ENCODE data around the gene GPR25. TPM values are rescaled to one million over a fixed set of nuclear protein-coding genes. Genes with fewer than 3 reads are reported as not detected.

GPR25 gene
- total RNA-seq, 1 donor from 2014 or later, result not detected

GRCh38 chr1:200906491-200906890 is 33.7 kb downstream of the GPR25 start:
- no peak for DNase-seq (ENCODE audit: low spot score)
- H3K36me3 Mint-ChIP-seq, result peaks cover 39% of the 10 kb centered on the region

DNA sequence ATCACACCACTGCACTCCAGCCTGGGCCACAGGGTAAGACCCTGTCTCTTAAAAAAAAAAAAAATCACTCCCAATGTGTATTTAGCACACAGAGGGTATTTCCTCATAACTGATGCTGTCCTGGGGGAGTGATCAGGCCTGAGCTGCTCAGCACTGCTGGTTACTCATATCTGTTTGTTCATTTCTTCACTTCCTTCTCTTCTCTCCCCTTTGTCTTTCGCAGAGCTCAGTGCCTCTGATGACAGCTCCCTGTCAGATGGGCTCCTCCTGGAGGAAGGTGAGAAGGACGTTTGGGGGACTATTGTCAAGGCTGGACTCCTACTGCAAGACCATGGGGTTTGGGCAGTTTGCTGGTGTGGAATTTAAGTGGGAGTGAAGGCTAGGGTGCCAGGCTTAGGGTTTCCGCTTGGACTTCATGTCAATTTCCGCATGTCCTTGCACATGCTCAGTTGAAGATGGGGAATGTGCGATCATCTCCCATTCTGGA is 34.9 kb downstream of the GPR25 start:
- peak overlapping the region; percentile 76 for H3K27ac Mint-ChIP-seq
- Histone ChIP-seq H3F3A (ENCODE audit: low read depth) (no peaks in the 10 kb centered on the region), H3K4me2 (no peak overlapping the region), H3K4me3 (no peak overlapping the region), H4K20me1 (ENCODE audit: low read depth) (no peaks in the 10 kb centered on the region), H3K9ac (no peak overlapping the region), H3K27ac (no peak overlapping the region), H3K36me3 (peaks cover 8% of the 10 kb centered on the region), H3K27me3 (no peaks in the 10 kb centered on the region), H2AFZ (replicated peaks) (no peak overlapping the region), H3K4me1 (no peaks in the 10 kb centered on the region), H3K9me3 (ENCODE audit: low read depth) (no peaks in the 10 kb centered on the region), H3K79me2 (ENCODE audit: low read depth) (no peaks in the 10 kb centered on the region)
- no peaks in the 10 kb centered on the region for H3K9me3 Mint-ChIP-seq
- H3K4me3 Mint-ChIP-seq, result no peak overlapping the region
- no peaks in the 10 kb centered on the region for H3K4me1 Mint-ChIP-seq
- no peak for DNase-seq (ENCODE audit: low spot score)
- H3K27me3 Mint-ChIP-seq (ENCODE audit: insufficient read depth, low read depth), result peaks cover 4% of the 10 kb centered on the region
- peaks cover 31% of the 10 kb centered on the region for H3K36me3 Mint-ChIP-seq
- TF ChIP-seq, protein P1, sequence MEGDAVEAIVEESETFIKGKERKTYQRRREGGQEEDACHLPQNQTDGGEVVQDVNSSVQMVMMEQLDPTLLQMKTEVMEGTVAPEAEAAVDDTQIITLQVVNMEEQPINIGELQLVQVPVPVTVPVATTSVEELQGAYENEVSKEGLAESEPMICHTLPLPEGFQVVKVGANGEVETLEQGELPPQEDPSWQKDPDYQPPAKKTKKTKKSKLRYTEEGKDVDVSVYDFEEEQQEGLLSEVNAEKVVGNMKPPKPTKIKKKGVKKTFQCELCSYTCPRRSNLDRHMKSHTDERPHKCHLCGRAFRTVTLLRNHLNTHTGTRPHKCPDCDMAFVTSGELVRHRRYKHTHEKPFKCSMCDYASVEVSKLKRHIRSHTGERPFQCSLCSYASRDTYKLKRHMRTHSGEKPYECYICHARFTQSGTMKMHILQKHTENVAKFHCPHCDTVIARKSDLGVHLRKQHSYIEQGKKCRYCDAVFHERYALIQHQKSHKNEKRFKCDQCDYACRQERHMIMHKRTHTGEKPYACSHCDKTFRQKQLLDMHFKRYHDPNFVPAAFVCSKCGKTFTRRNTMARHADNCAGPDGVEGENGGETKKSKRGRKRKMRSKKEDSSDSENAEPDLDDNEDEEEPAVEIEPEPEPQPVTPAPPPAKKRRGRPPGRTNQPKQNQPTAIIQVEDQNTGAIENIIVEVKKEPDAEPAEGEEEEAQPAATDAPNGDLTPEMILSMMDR (IDR thresholded peaks at IDR 0.05), result no peak
- TF ChIP-seq EZH2 (IDR thresholded peaks at IDR 0.05) (no peak), EZH2phosphoT487 (IDR thresholded peaks at IDR 0.05) (no peak)

More at GRCh38 chr1:200906491-200906890, 33.7 kb downstream of the GPR25 start:
- Mint-ChIP-seq H3K4me1 (no peaks in the 10 kb centered on the region), H3K27ac (no peak overlapping the region), H3K4me3 (no peak overlapping the region), H3K27me3 (ENCODE audit: insufficient read depth, low read depth) (peaks cover 4% of the 10 kb centered on the region), H3K9me3 (no peaks in the 10 kb centered on the region)
- H2AFZ ChIP-seq (replicated peaks), result no peak overlapping the region
- H3F3A ChIP-seq (ENCODE audit: low read depth), result no peaks in the 10 kb centered on the region
- no peaks in the 10 kb centered on the region for H3K79me2 ChIP-seq (ENCODE audit: low read depth)
- no peak overlapping the region for H3K27ac ChIP-seq
- no peaks in the 10 kb centered on the region for H3K27me3 ChIP-seq
- H3K36me3 ChIP-seq, result peaks cover 8% of the 10 kb centered on the region
- H3K4me2 ChIP-seq, result no peak overlapping the region
- no peak for TF ChIP-seq EZH2phosphoT487 (IDR thresholded peaks at IDR 0.05)
- TF ChIP-seq EZH2 (IDR thresholded peaks at IDR 0.05), result no peak
- TF ChIP-seq, protein P1 (IDR thresholded peaks at IDR 0.05), result no peak
- H4K20me1 ChIP-seq (ENCODE audit: low read depth), result no peaks in the 10 kb centered on the region
- no peak overlapping the region for H3K4me3 ChIP-seq
- no peak overlapping the region for H3K9ac ChIP-seq
- H3K4me1 ChIP-seq, result no peaks in the 10 kb centered on the region
- no peaks in the 10 kb centered on the region for H3K9me3 ChIP-seq (ENCODE audit: low read depth)

GRCh38 chr1:200908191-200908868 is 35.5 kb downstream of the GPR25 start:
- H3K4me3 ChIP-seq, result no peak overlapping the region
- no peak overlapping the region for H3K27ac ChIP-seq
- H3K27me3 ChIP-seq, result no peaks in the 10 kb centered on the region
- no peak overlapping the region for H2AFZ ChIP-seq (replicated peaks)
- no peak overlapping the region for H3K9ac ChIP-seq
- peaks cover 8% of the 10 kb centered on the region for H3K36me3 ChIP-seq
- H3K79me2 ChIP-seq (ENCODE audit: low read depth), result no peaks in the 10 kb centered on the region
- H4K20me1 ChIP-seq (ENCODE audit: low read depth), result no peaks in the 10 kb centered on the region
- no peaks in the 10 kb centered on the region for H3K4me1 Mint-ChIP-seq
- H3F3A ChIP-seq (ENCODE audit: low read depth), result no peaks in the 10 kb centered on the region
- no peak overlapping the region for H3K4me3 Mint-ChIP-seq
- H3K27me3 Mint-ChIP-seq (ENCODE audit: insufficient read depth, low read depth), result peaks cover 4% of the 10 kb centered on the region
- TF ChIP-seq, protein P1 (IDR thresholded peaks at IDR 0.05), result no peak
- TF ChIP-seq EZH2phosphoT487 (IDR thresholded peaks at IDR 0.05), result no peak
- TF ChIP-seq EZH2 (IDR thresholded peaks at IDR 0.05), result no peak
- H3K9me3 ChIP-seq (ENCODE audit: low read depth), result no peaks in the 10 kb centered on the region
- DNase-seq (ENCODE audit: low spot score), result no peak
- no peak overlapping the region for H3K27ac Mint-ChIP-seq
- no peak overlapping the region for H3K4me2 ChIP-seq
- no peaks in the 10 kb centered on the region for H3K4me1 ChIP-seq
- no peaks in the 10 kb centered on the region for H3K9me3 Mint-ChIP-seq
- H3K36me3 Mint-ChIP-seq, result peaks cover 29% of the 10 kb centered on the region

Measured in neural progenitor cell (in vitro differentiated cells).